A673 (cell line): ENCODE results near the gene ANKRD18B.
"Not testable (repeated sequence)": the region's sequence is repeated elsewhere in the genome, so short reads cannot be mapped to it uniquely, and the experiment has no call there.

Experiments used
- EZH2 ChIP-seq: fragments of 200-600 bp; sonication (generic); IDR thresholded peaks from 2 replicates; pipeline ENCODE4 v1.6.1; 2017; ENCODE audit warnings: borderline replicate concordance, low read depth, mild to moderate bottlenecking, mixed read lengths, antibody characterized with exemption, low read length; ENCODE audit not compliant: poor library complexity, severe bottlenecking
- TF ChIP-seq, protein P1 (sequence below): fragments of 300-800, 200-600 bp; sonication (generic); conservative IDR thresholded peaks from 2 replicates; pipeline ENCODE4 v1.5.1; 2017; ENCODE audit warnings: low read depth, mild to moderate bottlenecking, antibody characterized with exemption, low read length, moderate library complexity, mixed read lengths

DNA sequence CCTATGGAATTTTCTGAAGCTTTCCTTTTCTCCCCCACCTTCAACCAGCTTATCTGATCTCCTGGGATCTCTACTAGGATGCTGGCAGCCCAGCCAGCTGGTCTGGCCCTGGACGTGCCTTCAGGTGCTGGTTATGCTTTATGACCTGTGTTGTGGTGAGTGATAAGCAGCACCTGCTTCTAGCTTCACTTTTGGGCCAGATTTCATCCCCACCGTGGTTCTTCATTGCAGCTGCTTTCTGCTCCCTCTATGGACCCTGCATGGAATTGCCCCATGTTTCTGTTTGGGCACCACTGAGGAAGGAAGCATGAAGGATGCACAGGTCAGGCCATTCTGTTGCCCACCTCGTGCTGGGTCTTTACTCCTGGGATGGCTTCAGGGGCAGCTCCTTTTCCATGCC lies 80.2 kb downstream of the ANKRD18B start:
- TF ChIP-seq, protein P1, sequence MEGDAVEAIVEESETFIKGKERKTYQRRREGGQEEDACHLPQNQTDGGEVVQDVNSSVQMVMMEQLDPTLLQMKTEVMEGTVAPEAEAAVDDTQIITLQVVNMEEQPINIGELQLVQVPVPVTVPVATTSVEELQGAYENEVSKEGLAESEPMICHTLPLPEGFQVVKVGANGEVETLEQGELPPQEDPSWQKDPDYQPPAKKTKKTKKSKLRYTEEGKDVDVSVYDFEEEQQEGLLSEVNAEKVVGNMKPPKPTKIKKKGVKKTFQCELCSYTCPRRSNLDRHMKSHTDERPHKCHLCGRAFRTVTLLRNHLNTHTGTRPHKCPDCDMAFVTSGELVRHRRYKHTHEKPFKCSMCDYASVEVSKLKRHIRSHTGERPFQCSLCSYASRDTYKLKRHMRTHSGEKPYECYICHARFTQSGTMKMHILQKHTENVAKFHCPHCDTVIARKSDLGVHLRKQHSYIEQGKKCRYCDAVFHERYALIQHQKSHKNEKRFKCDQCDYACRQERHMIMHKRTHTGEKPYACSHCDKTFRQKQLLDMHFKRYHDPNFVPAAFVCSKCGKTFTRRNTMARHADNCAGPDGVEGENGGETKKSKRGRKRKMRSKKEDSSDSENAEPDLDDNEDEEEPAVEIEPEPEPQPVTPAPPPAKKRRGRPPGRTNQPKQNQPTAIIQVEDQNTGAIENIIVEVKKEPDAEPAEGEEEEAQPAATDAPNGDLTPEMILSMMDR, result peak; percentile 25; the same call in 1 of the 2 replicates
- TF ChIP-seq EZH2, result not testable (repeated sequence)
